K562 (cell line): ENCODE results near the gene EIF4E3. TPM values are rescaled to one million over a fixed set of nuclear protein-coding genes. Genes with fewer than 3 reads are reported as not detected.

Experiments
- ATAC-seq: fragments of 200-7000 bp; cut with Tn5 transposase; 3 replicates; pipeline ENCODE4 v1.9.1; 2020; ENCODE audit warnings: moderate library complexity
- BruUV-seq: library from RNA; stranded (reverse); fragments of 400-500 nt; replicated peaks from 2 replicates; lab custom pipeline; 2021; lab: Mats Ljungman, UMichigan
- CTCF ChIA-PET: fragments of 300-600 bp; formaldehyde crosslinking; extraction: SDS; loops from one replicate; lab custom pipeline; 2021; ENCODE audit warnings: low intra/inter-chr PET ratio; lab: Yijun Ruan, JAX
- POLR2A ChIA-PET: fragments of 300-600, 350-650 bp; sonication (Branson Sonifier 250); formaldehyde crosslinking; extraction: SDS; loops from one replicate; lab custom pipeline; 2021; ENCODE audit warnings: antibody characterized with exemption, inconsistent platforms; lab: Yijun Ruan, JAX
- DNase-seq, 4 experiments: peaks; one replicate each; pipeline versions ENCODE4 v3.0.0 to v3.0.0-alpha.2; 2011 to 2018; ENCODE audit warnings: low spot score in 3 of 4, mixed read lengths in 3 of 4; ENCODE audit errors: extremely low read depth in 1 of 4
- FAIRE-seq: peaks from 2 replicates; lab custom pipeline; 2011; peaks lifted over from hg19 to GRCh38; lab: Jason Lieb, UNC
- H2AFZ ChIP-seq: 2 replicates; pipeline ENCODE4 v1.6.0; 2011; ENCODE audit warnings: low read depth, low read length, control low read depth, inconsistent platforms
- H3K27ac ChIP-seq: fragments of 200-600 bp; 3 replicates; pipeline ENCODE4 v1.8.0; 2011; ENCODE audit warnings: low read depth, mild to moderate bottlenecking, control low read depth, inconsistent platforms, low read length, moderate library complexity, mixed read lengths; ENCODE audit errors: extremely low read depth
- H3K27me3 ChIP-seq, 2 experiments: fragments of 300-600 bp in 1 of 2; 2 replicates in 1 of 2; 3 replicates in 1 of 2; pipeline versions ENCODE4 v1.6.0 to v1.8.0; 2011; ENCODE audit warnings: inconsistent platforms in 2 of 2, low read length in 2 of 2, mild to moderate bottlenecking in 1 of 2, mixed read lengths in 1 of 2, moderate library complexity in 1 of 2; ENCODE audit not compliant: control insufficient read depth in 2 of 2, insufficient read depth in 2 of 2
- H3K36me3 ChIP-seq: fragments of 300-600 bp; 3 replicates; pipeline ENCODE4 v1.8.0; 2011; ENCODE audit warnings: mild to moderate bottlenecking, low read length, inconsistent platforms; ENCODE audit not compliant: control insufficient read depth, insufficient read depth
- H3K4me1 ChIP-seq, 2 experiments: fragments of 200-600 bp in 1 of 2; replicated peaks in 1 of 2; 2 replicates in 1 of 2; 3 replicates in 1 of 2; pipeline versions ENCODE4 v1.5.1 to v1.8.0; 2011; ENCODE audit warnings: inconsistent platforms in 2 of 2, low read length in 2 of 2, mild to moderate bottlenecking in 1 of 2, mixed read lengths in 1 of 2, moderate library complexity in 1 of 2; ENCODE audit not compliant: control insufficient read depth in 2 of 2, insufficient read depth in 2 of 2
- H3K4me2 ChIP-seq: 2 replicates; pipeline ENCODE4 v1.6.1; 2011; ENCODE audit warnings: low read length, control low read depth, inconsistent platforms, mixed read lengths; ENCODE audit not compliant: insufficient read depth
- H3K4me3 ChIP-seq: fragments of 200-600 bp; sonication (generic), shearing (Covaris generic); 2 replicates; pipeline ENCODE4 v1.5.1; 2016; ENCODE audit warnings: control low read depth, inconsistent platforms
- H3K79me2 ChIP-seq: fragments of 200-600 bp; 3 replicates; pipeline ENCODE4 v1.8.0; 2011; ENCODE audit warnings: low read length, inconsistent platforms; ENCODE audit not compliant: control insufficient read depth, insufficient read depth
- H3K9ac ChIP-seq, 2 experiments: 2 replicates each; pipeline versions ENCODE4 v1.6.0 to v1.6.1; 2011; ENCODE audit warnings: low read depth in 2 of 2, low read length in 2 of 2, control low read depth in 1 of 2, inconsistent platforms in 1 of 2, mild to moderate bottlenecking in 1 of 2, mixed read lengths in 1 of 2; ENCODE audit not compliant: insufficient read depth in 1 of 2
- H3K9me1 ChIP-seq: one replicate; pipeline ENCODE4 v1.6.0; 2011; ENCODE audit warnings: inconsistent platforms, mild to moderate bottlenecking, low read length, moderate library complexity; ENCODE audit not compliant: control insufficient read depth, insufficient read depth
- H3K9me3 ChIP-seq: replicated peaks from 2 replicates; pipeline ENCODE4 v1.5.1; 2011; ENCODE audit warnings: low read depth, low read length, inconsistent platforms; ENCODE audit not compliant: control insufficient read depth, insufficient read depth
- H4K20me1 ChIP-seq: replicated peaks from 2 replicates; pipeline ENCODE4 v1.6.1; 2011; ENCODE audit warnings: low read length, inconsistent platforms, mixed read lengths; ENCODE audit not compliant: control insufficient read depth, insufficient read depth
- NONO ChIP-seq, 2 experiments: fragments of 200-400 bp in 1 of 2; fragments of 450-650 bp in 1 of 2; formaldehyde crosslinking in 1 of 2; IDR thresholded peaks; 2 replicates each; pipeline ENCODE4 v1.6.1; 2017; ENCODE audit warnings: low read depth in 2 of 2, mild to moderate bottlenecking in 2 of 2, moderate library complexity in 2 of 2, low read length in 1 of 2
- SRF ChIP-seq, 2 experiments: fragments of 250-450, 450-650 bp in 1 of 2; sonication (Bioruptor Pico) in 1 of 2; sonication (generic) in 1 of 2; formaldehyde crosslinking; IDR thresholded peaks; 2 replicates each; pipeline versions ENCODE4 v1.5.0 to v1.5.1; 2020 to 2022; ENCODE audit warnings: mild to moderate bottlenecking in 1 of 2, missing genetic modification reagents in 1 of 2
- TBL1XR1 ChIP-seq, 2 experiments: IDR thresholded peaks; 2 replicates each; pipeline ENCODE4 v1.6.1; 2012; ENCODE audit warnings: improper control_type of control experiment in 2 of 2, low read length in 2 of 2, mild to moderate bottlenecking in 1 of 2
- TEAD2 ChIP-seq: fragments of 450-650 bp; IDR thresholded peaks from 2 replicates; pipeline ENCODE4 v1.6.1; 2016; ENCODE audit warnings: missing genetic modification characterization, control low read depth, missing compliant biosample characterization
- WHSC1 ChIP-seq: IDR thresholded peaks from one replicate; pipeline ENCODE4 v1.6.1; 2012; ENCODE audit warnings: low read length, control low read depth, inconsistent platforms
- ZNF3 ChIP-seq: fragments of 250-450 bp; sonication (Bioruptor Pico); IDR thresholded peaks from 2 replicates; pipeline ENCODE4 v1.5.0; 2021; ENCODE audit warnings: mild to moderate bottlenecking, moderate library complexity
- ZNF586 ChIP-seq: fragments of 450-650 bp; formaldehyde crosslinking; conservative IDR thresholded peaks from 2 replicates; pipeline ENCODE4 v1.4.0; 2020; ENCODE audit warnings: mild to moderate bottlenecking, moderate library complexity
- ZNF644 ChIP-seq: fragments of 200-800 bp; sonication (Bioruptor generic); IDR thresholded peaks from 2 replicates; pipeline ENCODE4 v1.6.1; 2016; ENCODE audit warnings: low read depth, missing genetic modification characterization, missing compliant biosample characterization
- WGBS: fragments of 100-300 bp; shearing (Covaris generic); methylation state at CpG from one replicate; pipeline ENCODE4 v1.1.6; 2016; ENCODE audit warnings: low coverage, mixed read lengths; ENCODE audit not compliant: insufficient coverage; ENCODE audit errors: missing lambda C conversion rate; 5-methylcytosine and 5-hydroxymethylcytosine counted together
- in situ Hi-C: fragments of 300-500 bp; cut with MboI; formaldehyde crosslinking; loops from 4 replicates; pipeline ENCODE4 v1.15.0; 2018; ENCODE audit warnings: inconsistent platforms, mixed read lengths
- intact Hi-C: fragments of 100-400 bp; cut with micrococcal nuclease; formaldehyde crosslinking; loops from 2 replicates; pipeline ENCODE4 v1.14.2; 2022
- polyA plus RNA-seq, 8 experiments: library from polyadenylated mRNA; depleted of rRNA in 4 of 8; stranded (reverse) in 5 of 8; unstranded in 3 of 8; fragments of >200 nt; fragmentation: Nextera tagmentation in 2 of 8; fragmentation: Illumina TruSeq in 1 of 8; extraction: Ambion mirVana in 2 of 8; extraction: Trizol in 1 of 8; gene quantifications; 2 replicates each; pipeline versions ENCODE4 v1.2.1 to v1.2.3, GENCODE V29; 2011 to 2014; ENCODE audit warnings: inconsistent platforms in 1 of 8, missing spikeins in 1 of 8
- total RNA-seq, 7 experiments: library from RNA; depleted of rRNA in 6 of 7; stranded (reverse); fragments of >200 nt in 6 of 7; fragmentation: Illumina TruSeq in 2 of 7; extraction: Trizol in 2 of 7; gene quantifications; 2 replicates each; pipeline versions ENCODE4 v1.2.1 to v1.2.3, GENCODE V29; 2011 to 2021; ENCODE audit warnings: low replicate concordance in 1 of 7
- TF ChIP-seq, protein P1 (sequence below), 2 experiments: fragments of 450-650 bp; IDR thresholded peaks; 2 replicates each; pipeline ENCODE4 v1.6.1; 2018; ENCODE audit warnings: mild to moderate bottlenecking in 2 of 2, low read depth in 1 of 2; ENCODE audit not compliant: partially characterized antibody in 2 of 2
- TF ChIP-seq, protein P2 (sequence below): fragments of 450-650 bp; conservative IDR thresholded peaks from 2 replicates; pipeline ENCODE4 v1.6.1; 2016; ENCODE audit warnings: missing genetic modification characterization, low read depth, mild to moderate bottlenecking, control low read depth, missing compliant biosample characterization

EIF4E3 gene
- total and polyA plus RNA-seq, 9 of the 15 experiments (the other 6 are each of a cell fraction or from before 2014, with no cell fraction given), result 0.18 to 2.5 (median 1.1) TPM

DNA sequence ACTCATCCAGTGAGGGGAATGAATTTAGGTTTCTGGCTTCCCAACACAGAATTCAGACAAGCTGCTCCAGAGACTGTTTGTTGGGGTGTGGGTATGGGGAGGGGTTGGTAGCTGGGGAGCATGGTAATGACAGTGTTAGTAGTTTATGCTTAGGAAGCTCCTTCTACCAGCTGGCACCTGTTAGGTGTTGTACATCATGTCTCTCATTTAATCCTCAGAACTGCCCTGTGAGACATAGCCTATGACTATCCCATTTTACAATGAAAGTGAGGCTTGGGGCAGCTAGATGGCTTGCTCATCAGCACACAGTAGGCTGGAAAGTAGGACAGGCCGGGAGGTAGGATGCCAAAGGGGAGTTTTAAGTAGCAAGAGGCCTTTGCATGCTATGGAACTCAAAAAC, 2.5 kb downstream of the EIF4E3 start:
- BruUV-seq, result no TSS peak
- intact Hi-C loops, result no loop called here
- ATAC-seq (no peak), DNase-seq (no peak)
- Histone ChIP-seq H3K4me3 (no peak overlapping the region), H3K9ac (no peak overlapping the region)
- POLR2A ChIA-PET, result no interaction called here
- TF ChIP-seq ZNF644 (no peak), TBL1XR1 (IDR thresholded peaks at IDR 0.05; ENCODE audit: low read length in 2 of 2) (no peak), ZNF3 (CRISPR knock-in tag) (no peak), NONO (IDR thresholded peaks at IDR 0.05; ENCODE audit: low read depth in 2 of 2, low read length in 1 of 2) (no peak), TEAD2 (tag) (no peak), SRF (CRISPR knock-in tag; IDR thresholded peaks at IDR 0.05) (no peak), WHSC1 (no peak), ZNF586 (CRISPR knock-in tag) (no peak)
- TF ChIP-seq, protein P1, sequence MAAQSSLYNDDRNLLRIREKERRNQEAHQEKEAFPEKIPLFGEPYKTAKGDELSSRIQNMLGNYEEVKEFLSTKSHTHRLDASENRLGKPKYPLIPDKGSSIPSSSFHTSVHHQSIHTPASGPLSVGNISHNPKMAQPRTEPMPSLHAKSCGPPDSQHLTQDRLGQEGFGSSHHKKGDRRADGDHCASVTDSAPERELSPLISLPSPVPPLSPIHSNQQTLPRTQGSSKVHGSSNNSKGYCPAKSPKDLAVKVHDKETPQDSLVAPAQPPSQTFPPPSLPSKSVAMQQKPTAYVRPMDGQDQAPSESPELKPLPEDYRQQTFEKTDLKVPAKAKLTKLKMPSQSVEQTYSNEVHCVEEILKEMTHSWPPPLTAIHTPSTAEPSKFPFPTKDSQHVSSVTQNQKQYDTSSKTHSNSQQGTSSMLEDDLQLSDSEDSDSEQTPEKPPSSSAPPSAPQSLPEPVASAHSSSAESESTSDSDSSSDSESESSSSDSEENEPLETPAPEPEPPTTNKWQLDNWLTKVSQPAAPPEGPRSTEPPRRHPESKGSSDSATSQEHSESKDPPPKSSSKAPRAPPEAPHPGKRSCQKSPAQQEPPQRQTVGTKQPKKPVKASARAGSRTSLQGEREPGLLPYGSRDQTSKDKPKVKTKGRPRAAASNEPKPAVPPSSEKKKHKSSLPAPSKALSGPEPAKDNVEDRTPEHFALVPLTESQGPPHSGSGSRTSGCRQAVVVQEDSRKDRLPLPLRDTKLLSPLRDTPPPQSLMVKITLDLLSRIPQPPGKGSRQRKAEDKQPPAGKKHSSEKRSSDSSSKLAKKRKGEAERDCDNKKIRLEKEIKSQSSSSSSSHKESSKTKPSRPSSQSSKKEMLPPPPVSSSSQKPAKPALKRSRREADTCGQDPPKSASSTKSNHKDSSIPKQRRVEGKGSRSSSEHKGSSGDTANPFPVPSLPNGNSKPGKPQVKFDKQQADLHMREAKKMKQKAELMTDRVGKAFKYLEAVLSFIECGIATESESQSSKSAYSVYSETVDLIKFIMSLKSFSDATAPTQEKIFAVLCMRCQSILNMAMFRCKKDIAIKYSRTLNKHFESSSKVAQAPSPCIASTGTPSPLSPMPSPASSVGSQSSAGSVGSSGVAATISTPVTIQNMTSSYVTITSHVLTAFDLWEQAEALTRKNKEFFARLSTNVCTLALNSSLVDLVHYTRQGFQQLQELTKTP (IDR thresholded peaks at IDR 0.05; ENCODE audit: low read depth in 1 of 2, partially characterized antibody in 2 of 2), result no peak
- TF ChIP-seq, protein P2, sequence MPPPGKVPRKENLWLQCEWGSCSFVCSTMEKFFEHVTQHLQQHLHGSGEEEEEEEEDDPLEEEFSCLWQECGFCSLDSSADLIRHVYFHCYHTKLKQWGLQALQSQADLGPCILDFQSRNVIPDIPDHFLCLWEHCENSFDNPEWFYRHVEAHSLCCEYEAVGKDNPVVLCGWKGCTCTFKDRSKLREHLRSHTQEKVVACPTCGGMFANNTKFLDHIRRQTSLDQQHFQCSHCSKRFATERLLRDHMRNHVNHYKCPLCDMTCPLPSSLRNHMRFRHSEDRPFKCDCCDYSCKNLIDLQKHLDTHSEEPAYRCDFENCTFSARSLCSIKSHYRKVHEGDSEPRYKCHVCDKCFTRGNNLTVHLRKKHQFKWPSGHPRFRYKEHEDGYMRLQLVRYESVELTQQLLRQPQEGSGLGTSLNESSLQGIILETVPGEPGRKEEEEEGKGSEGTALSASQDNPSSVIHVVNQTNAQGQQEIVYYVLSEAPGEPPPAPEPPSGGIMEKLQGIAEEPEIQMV (tag), result no peak
- TF ChIP-seq, all 486 proteins: peak for 0
- H2AFZ ChIP-seq, result no peak overlapping the region
- in situ Hi-C loops, result loop anchor here (25.0 kb wide), 1 partner anchor 1365 kb away; no protein-coding TSS in a partner anchor
- no peaks in the 10 kb centered on the region for H3K79me2 ChIP-seq
- H3K27ac ChIP-seq, result no peak overlapping the region
- H3K4me1 ChIP-seq, result peaks cover 0 to 11% of the 10 kb centered on the region in 2 experiments; a peak in 3 of 5 replicates
- no peaks in the 10 kb centered on the region for H4K20me1 ChIP-seq
- H3K36me3 ChIP-seq, result no peaks in the 10 kb centered on the region
- H3K9me1 ChIP-seq, result no peaks in the 10 kb centered on the region
- no peak for FAIRE-seq
- CTCF ChIA-PET, result no interaction called here
- peaks cover 12 to 28% of the 10 kb centered on the region in 2 experiments for H3K27me3 ChIP-seq
- no peak overlapping the region for H3K4me2 ChIP-seq
- WGBS, result 0% methylated on average over 1 of the region's 1 CpG
- H3K9me3 ChIP-seq, result no peaks in the 10 kb centered on the region
